Stimulated activated CD8-positive, alpha-beta memory T cell treated with anti-CD3 and anti-CD28 coated beads, Interleukin-7, amount 100 ng/mL, for 48 hours (primary cell): ENCODE results near the gene PLCH1.

ENCODE experiments used
- DNase-seq, 2 donors: peaks; one replicate each; pipeline ENCODE4 v3.0.0-alpha.2; 2020; ENCODE audit warnings: low read depth in 1 of 2; ENCODE audit errors: extremely low read depth in 1 of 2

Gene PLCH1

GRCh38 chr3:155326244-155326643, 418.6 kb downstream of the PLCH1 start:
- DNase-seq: no peak
